Activated CD8-positive, alpha-beta T cell treated with anti-CD3 and anti-CD28 coated beads for 36 hours (primary cell): Measurements from ENCODE around the gene ZNF841. TPM values are rescaled to one million over a fixed set of nuclear protein-coding genes. Genes with fewer than 3 reads are reported as not detected.
"Not testable (repeated sequence)": the region's sequence is repeated elsewhere in the genome, so short reads cannot be mapped to it uniquely, and the experiment has no call there.

Experiments
- ATAC-seq: fragments of 200-7000 bp; cut with Tn5 transposase; one replicate; pipeline ENCODE4 v1.10.0; 2021; ENCODE audit warnings: mild to moderate bottlenecking, moderate library complexity
- CTCF ChIA-PET: fragments of 350-600 bp; sonication (Branson Sonifier 250); formaldehyde crosslinking; loops from one replicate; lab custom pipeline; 2021; ENCODE audit warnings: antibody characterized with exemption; lab: Charles Lee
- POLR2A ChIA-PET: fragments of 350-600 bp; sonication (Branson Sonifier 250); formaldehyde crosslinking; loops from one replicate; lab custom pipeline; 2021; ENCODE audit warnings: antibody characterized with exemption; lab: Charles Lee
- DNase-seq: peaks from one replicate; pipeline ENCODE4 v3.0.0-alpha.2; 2020
- H3K27ac Mint-ChIP-seq: one replicate; pipeline ENCODE4 v1.8.0; 2021; ENCODE audit warnings: mild to moderate bottlenecking, mixed read lengths
- H3K27me3 Mint-ChIP-seq: one replicate; pipeline ENCODE4 v1.8.0; 2021; ENCODE audit warnings: mixed read lengths
- H3K36me3 Mint-ChIP-seq: one replicate; pipeline ENCODE4 v1.8.0; 2021; ENCODE audit warnings: low read depth, mixed read lengths
- H3K4me1 Mint-ChIP-seq: one replicate; pipeline ENCODE4 v1.8.0; 2021; ENCODE audit warnings: low read depth, mixed read lengths
- H3K4me3 Mint-ChIP-seq: one replicate; pipeline ENCODE4 v1.8.0; 2021; ENCODE audit warnings: mild to moderate bottlenecking, moderate library complexity, mixed read lengths
- H3K9me3 Mint-ChIP-seq: one replicate; pipeline ENCODE4 v1.8.0; 2021; ENCODE audit warnings: mixed read lengths
- CTCF ChIP-seq: fragments of 200-600 bp; IDR thresholded peaks from one replicate; pipeline ENCODE4 v1.8.0; 2022; ENCODE audit warnings: antibody characterized with exemption, mild to moderate bottlenecking
- intact Hi-C: fragments of 100-400 bp; cut with micrococcal nuclease; formaldehyde crosslinking; loops from one replicate; pipeline ENCODE4 v1.10.0; 2022
- total RNA-seq, 2 experiments: library from RNA; stranded (reverse); gene quantifications; one replicate each; pipeline ENCODE4 v1.2.3, GENCODE V29; 2021

The ZNF841 gene
- total RNA-seq, 2 experiments from 2014 or later: 19.2 to 22.7 TPM

- peak; percentile 95 for ATAC-seq
- peaks cover 81% of the 10 kb centered on the region for H3K36me3 Mint-ChIP-seq
- intact Hi-C loops: no loop called here
- no peaks in the 10 kb centered on the region for H3K27me3 Mint-ChIP-seq
- H3K9me3 Mint-ChIP-seq: peaks cover 57% of the 10 kb centered on the region
- ChIA-PET POLR2A (interaction anchor here (1.0 to 1.9 kb wide), 4 partner anchors 17 to 49 kb away, joined by 3 to 8 read pairs (median 6); partner anchors contain the start of genes ZNF432 and ZNF615), CTCF (no interaction called here)
- peak; percentile 91 for DNase-seq
- TF ChIP-seq CTCF: no peak
- peak within 1 kb of the TSS; percentile 97 for H3K27ac Mint-ChIP-seq
- H3K4me1 Mint-ChIP-seq: peaks cover 13% of the 10 kb centered on the region
- peak within 1 kb of the TSS; percentile 92 for H3K4me3 Mint-ChIP-seq
Measured at GRCh38 chr19:52028027-52028779, 67.4 kb downstream of the ZNF841 start, which contains the start of gene ZNF614. TSS of gene ZNF614 (minus strand) at chr19:52028379. CDS start at chr19:52025745, 2,634 bp downstream.

- DNase-seq, H3K4me3 Mint-ChIP-seq, POLR2A ChIA-PET, CTCF ChIA-PET, intact Hi-C loops, ATAC-seq, H3K27me3 Mint-ChIP-seq, H3K27ac Mint-ChIP-seq: not testable (repeated sequence)
- Mint-ChIP-seq H3K4me1 (peaks cover 13% of the 10 kb centered on the region), H3K36me3 (peaks cover 85% of the 10 kb centered on the region), H3K9me3 (peaks cover 58% of the 10 kb centered on the region)
Measured at GRCh38 chr19:52026255-52026990, 69.1 kb downstream of the ZNF841 start.

- CTCF ChIA-PET, ATAC-seq, DNase-seq, H3K27me3 Mint-ChIP-seq, intact Hi-C loops, H3K4me3 Mint-ChIP-seq, H3K27ac Mint-ChIP-seq: not testable (repeated sequence)
- peaks cover 62% of the 10 kb centered on the region for H3K9me3 Mint-ChIP-seq
- POLR2A ChIA-PET: interaction anchor here (0.7 kb wide), 1 partner anchor 16 kb away, joined by 3 read pairs; the partner anchor contains the start of gene ZNF615
- peaks cover 16% of the 10 kb centered on the region for H3K4me1 Mint-ChIP-seq
- H3K36me3 Mint-ChIP-seq: peaks cover 87% of the 10 kb centered on the region
Measured at GRCh38 chr19:52024478-52024877, 71.1 kb downstream of the ZNF841 start.

GRCh38 chr19:52022193-52022592 is 73.4 kb downstream of the ZNF841 start:
- intact Hi-C loops: no loop called here
- TF ChIP-seq CTCF: no peak
- ChIA-PET CTCF (no interaction called here), POLR2A (interaction anchor here (0.6 kb wide), 1 partner anchor 1370 kb away, joined by 4 read pairs; no protein-coding TSS in a partner anchor)
- no peak overlapping the region for H3K27ac Mint-ChIP-seq
- H3K4me1 Mint-ChIP-seq: peaks cover 11% of the 10 kb centered on the region
- H3K9me3 Mint-ChIP-seq: peaks cover 75% of the 10 kb centered on the region
- no peak for ATAC-seq
- no peaks in the 10 kb centered on the region for H3K27me3 Mint-ChIP-seq
- no peak for DNase-seq
- peaks cover 97% of the 10 kb centered on the region for H3K36me3 Mint-ChIP-seq
- no peak overlapping the region for H3K4me3 Mint-ChIP-seq

- no peak for TF ChIP-seq CTCF
- no peaks in the 10 kb centered on the region for H3K27me3 Mint-ChIP-seq
- ChIA-PET CTCF (no interaction called here), POLR2A (interaction anchor here (1.1 kb wide), 1 partner anchor 13 kb away, joined by 3 read pairs; the partner anchor contains the start of gene ZNF615)
- peaks cover 76% of the 10 kb centered on the region for H3K9me3 Mint-ChIP-seq
- H3K27ac Mint-ChIP-seq: no peak overlapping the region
- no peak overlapping the region for H3K4me3 Mint-ChIP-seq
- no peak for DNase-seq
- H3K4me1 Mint-ChIP-seq: peaks cover 5% of the 10 kb centered on the region
- peaks cover 97% of the 10 kb centered on the region for H3K36me3 Mint-ChIP-seq
- intact Hi-C loops: no loop called here
- ATAC-seq: no peak
Measured at GRCh38 chr19:52020506-52020905, 75.1 kb downstream of the ZNF841 start.

Other genes starting within 250 kb of the ZNF841 start
- 1 to 10 TPM; 5.0 to 5.7 TPM for gene ZNF577, start 207.8 kb downstream of the ZNF841 start, total RNA-seq
- gene ZNF649, start 190.7 kb downstream of the ZNF841 start, total RNA-seq: 10 to 100 TPM in 1 of 2 experiments, 1 to 10 TPM in 1; 8.6 to 10.7 TPM
- 1 to 10 TPM; 3.2 to 3.5 TPM for gene ZNF613, start 168.3 kb downstream of the ZNF841 start, total RNA-seq
- 1 to 10 TPM; 7.5 to 7.6 TPM for gene ZNF350, start 108.9 kb downstream of the ZNF841 start, total RNA-seq
- gene ZNF615, start 87.6 kb downstream of the ZNF841 start, total RNA-seq: 1 to 10 TPM; 8.3 to 9.0 TPM
- 10 to 100 TPM; 11.9 to 13.3 TPM for gene ZNF614, start 67.4 kb downstream of the ZNF841 start, total RNA-seq
- 10 to 100 TPM; 15.8 to 16.3 TPM for gene ZNF432, start 46.9 kb downstream of the ZNF841 start, total RNA-seq
- gene ZNF616, start 44.2 kb upstream of the ZNF841 start, total RNA-seq: 10 to 100 TPM; 11.2 to 11.7 TPM
- gene ZNF836, start 75.9 kb upstream of the ZNF841 start, total RNA-seq: 10 to 100 TPM; 10.3 to 12.6 TPM
- 100 to 1,000 TPM; 236 to 237 TPM for gene PPP2R1A, start 94.3 kb upstream of the ZNF841 start, total RNA-seq
- gene ZNF766, start 173.8 kb upstream of the ZNF841 start, total RNA-seq: 10 to 100 TPM; 30.7 to 32.9 TPM
- 1 to 10 TPM; 2.6 to 3.2 TPM for gene ZNF480, start 201.4 kb upstream of the ZNF841 start, total RNA-seq
- gene ZNF610, start 240.5 kb upstream of the ZNF841 start, total RNA-seq: 1 to 10 TPM; 1.4 to 3.2 TPM